HFF-Myc (cell line): ENCODE data around the gene GAK.
"Not testable (repeated sequence)": the region's sequence is repeated elsewhere in the genome, so short reads cannot be mapped to it uniquely, and the experiment has no call there.

ENCODE experiments used
- DNase-seq: peaks from one replicate; pipeline ENCODE4 v3.0.0-alpha.2; 2011; ENCODE audit warnings: low read depth; ENCODE audit errors: extremely low read depth
- H3K4me3 ChIP-seq: replicated peaks from 2 replicates; pipeline ENCODE4 v1.5.1; 2011; ENCODE audit warnings: low read depth, mild to moderate bottlenecking, control low read depth, low read length
- TF ChIP-seq, protein P1 (sequence below): IDR thresholded peaks from 2 replicates; pipeline ENCODE4 v1.5.1; 2012; ENCODE audit warnings: mild to moderate bottlenecking, low read depth, low read length, control low read depth; ENCODE audit errors: missing control alignments

The GAK gene

DNA sequence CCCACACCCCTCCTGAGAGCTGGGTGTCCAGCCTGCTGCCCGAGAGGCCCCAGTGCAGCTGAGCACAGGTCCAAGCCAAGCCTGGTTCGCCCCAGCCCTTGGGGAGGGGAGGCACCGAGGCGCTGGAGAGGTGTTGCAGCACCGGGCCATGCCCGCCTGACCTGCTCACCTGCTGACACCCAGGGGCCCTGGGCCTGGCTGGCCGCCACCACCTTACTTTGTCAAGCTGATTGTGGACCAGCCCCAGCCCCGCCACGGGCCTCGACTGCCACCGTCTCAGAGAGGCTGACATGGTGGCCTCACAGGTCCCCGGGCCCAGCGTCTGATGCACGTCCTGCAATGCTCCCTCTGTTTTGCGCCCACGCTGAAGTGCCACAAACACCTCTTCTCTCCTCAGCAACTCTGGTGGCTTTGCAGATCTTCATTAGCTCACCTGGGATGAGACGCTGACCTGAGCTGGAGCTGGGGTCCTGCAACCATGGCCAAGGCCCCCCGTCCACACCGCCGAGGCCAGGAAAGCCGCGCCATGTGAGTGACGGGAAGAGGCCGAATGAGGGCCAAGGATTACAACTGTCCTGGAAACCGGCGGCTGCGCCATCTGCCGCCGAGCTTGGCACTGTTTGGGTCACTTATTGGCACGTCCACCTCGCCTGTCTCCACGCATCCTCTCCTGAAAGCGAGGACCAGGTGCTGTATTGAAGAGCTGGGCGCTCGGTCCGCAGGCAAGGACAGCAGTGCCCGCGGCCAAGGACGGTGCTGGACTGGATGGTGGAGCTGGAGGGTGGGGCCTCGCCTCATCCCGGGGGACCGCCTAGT, 113.8 kb downstream of the GAK start:
- TF ChIP-seq, protein P1, sequence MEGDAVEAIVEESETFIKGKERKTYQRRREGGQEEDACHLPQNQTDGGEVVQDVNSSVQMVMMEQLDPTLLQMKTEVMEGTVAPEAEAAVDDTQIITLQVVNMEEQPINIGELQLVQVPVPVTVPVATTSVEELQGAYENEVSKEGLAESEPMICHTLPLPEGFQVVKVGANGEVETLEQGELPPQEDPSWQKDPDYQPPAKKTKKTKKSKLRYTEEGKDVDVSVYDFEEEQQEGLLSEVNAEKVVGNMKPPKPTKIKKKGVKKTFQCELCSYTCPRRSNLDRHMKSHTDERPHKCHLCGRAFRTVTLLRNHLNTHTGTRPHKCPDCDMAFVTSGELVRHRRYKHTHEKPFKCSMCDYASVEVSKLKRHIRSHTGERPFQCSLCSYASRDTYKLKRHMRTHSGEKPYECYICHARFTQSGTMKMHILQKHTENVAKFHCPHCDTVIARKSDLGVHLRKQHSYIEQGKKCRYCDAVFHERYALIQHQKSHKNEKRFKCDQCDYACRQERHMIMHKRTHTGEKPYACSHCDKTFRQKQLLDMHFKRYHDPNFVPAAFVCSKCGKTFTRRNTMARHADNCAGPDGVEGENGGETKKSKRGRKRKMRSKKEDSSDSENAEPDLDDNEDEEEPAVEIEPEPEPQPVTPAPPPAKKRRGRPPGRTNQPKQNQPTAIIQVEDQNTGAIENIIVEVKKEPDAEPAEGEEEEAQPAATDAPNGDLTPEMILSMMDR, result no peak
- DNase-seq, result no peak
- H3K4me3 ChIP-seq, result no peak overlapping the region

DNA sequence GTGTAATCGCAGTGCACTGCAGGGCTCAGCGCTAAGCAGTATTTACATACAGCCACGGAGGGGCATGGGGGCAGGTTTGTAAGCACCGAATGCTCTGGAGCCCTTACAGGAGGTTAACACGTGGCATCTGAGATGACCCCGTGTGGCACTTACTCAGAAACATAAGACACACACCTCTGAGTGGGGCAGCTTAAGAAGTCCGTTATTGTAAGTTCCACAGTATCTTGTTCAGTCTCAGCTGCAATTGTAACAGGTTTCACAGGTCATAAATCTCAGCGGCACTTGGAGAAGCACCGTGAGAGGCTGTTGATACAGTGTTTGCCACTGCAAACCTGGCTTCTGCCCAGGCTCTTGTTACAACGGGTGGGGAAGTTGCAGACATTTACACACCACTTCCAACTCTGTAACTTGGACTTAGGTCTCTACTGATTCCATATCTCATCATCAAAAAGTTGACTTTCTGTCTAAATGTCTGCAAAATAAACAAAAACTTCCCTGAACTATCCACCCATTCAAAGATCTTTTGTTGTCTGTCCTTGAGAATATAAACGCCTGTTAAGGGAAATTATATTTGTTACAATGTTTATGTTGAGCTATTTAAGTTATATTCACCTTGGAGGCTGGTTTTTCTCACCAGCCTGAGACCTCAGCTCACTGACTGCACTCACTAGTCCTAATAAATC, 116.5 kb downstream of the GAK start:
- TF ChIP-seq, protein P1, result no peak
- H3K4me3 ChIP-seq, result no peak overlapping the region
- no peak for DNase-seq

DNA sequence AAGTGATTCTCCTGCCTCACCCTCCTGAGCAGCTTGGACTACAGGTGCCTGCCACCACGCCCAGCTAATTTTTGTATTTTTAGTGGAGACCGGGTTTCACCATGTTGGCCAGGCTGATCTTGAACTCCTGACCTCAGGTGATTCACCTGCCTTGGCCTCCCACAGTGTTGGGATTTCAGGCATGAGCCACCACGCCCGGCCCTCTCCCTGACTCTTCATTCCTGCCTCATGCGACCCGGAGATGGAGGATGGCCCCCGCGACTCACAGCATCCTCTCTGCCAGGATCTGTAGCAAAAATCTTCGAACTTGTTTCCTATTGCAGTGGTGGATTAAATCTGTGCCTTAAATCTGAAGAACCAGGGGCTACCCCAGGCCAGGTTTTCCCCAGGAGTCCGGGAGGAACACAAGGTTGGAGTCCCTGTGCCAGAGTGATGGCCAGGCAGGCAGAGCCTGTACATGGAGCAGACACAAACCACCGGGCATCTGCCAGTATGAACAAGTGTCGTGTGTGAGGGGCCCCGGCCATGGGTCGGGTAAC, 117.7 kb downstream of the GAK start:
- no peak overlapping the region for H3K4me3 ChIP-seq
- TF ChIP-seq, protein P1, result no peak
- no peak for DNase-seq

DNA sequence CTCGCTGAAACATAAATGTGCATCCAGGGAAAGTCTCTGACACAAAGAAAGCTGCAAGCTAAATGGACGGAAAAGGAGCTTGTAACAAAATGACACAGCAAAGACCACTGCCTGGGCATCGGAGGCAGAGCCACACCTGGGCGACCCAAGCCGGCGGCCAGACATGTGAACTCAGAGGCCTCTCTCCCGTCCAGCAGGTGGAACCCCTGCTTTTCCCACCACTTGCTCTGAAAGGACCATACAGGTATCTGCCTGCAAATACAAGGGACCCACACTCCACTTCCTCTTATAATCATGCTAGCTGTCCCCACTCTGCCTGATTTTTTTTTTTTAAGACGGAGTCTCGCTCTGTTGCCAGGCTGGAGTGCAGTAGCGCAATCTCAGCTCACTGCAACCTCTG, 118.2 kb downstream of the GAK start:
- DNase-seq, result no peak
- H3K4me3 ChIP-seq, result no peak overlapping the region
- TF ChIP-seq, protein P1, result no peak

DNA sequence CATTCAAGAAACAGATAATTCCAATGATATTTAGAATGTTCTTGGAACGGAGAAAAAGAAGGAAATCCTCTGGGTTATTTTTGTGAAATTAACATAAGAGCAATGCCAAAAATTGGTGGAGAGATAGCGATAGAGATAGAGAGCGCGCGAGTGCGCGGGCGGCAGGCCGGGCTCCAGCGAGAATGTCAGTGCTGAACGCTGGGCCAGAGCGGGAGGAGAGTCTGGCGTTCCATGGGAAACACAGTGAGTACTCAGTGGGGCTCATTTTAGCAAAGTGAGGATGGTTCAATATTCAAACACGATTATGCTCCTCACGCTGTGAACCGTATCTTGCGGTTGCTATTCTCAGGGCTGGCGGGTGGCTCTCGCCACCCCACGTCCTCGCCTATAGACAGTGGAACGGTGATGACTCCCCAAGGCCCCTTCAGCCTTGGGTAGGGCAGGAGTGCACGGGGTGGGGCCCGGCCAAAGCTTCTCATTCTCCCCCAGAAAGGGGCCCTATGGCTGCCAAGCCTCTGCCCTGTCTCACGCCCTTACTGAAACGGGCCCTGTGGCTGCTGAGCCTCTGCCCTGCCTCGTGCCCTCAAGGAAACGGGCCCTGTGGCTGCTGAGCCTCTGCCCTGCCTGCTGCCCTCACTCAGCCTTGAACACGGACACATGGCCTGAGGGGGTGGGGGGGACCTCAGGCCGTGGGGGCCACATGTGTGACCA, 123.1 kb downstream of the GAK start:
- no peak for DNase-seq
- TF ChIP-seq, protein P1, result no peak
- no peak overlapping the region for H3K4me3 ChIP-seq

DNA sequence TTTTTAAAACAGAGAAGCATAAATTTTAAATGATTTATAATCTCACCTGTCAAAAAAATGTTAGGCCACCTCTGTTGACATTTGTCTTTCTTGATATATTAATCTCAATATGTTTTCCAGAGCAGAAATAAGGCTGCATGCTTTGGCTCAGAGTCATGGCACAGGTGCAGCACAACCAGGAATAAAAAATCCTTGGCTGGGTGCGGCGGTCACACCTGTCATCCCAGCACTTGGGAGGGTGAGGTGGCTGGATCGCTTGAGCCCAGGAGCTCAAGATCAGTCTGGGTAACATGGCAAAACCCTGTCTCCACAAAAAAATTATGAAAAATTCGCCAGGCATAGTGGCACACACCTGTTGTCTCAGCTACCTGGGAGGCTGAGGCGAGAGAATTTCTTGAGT, 124.3 kb downstream of the GAK start:
- H3K4me3 ChIP-seq, result no peak overlapping the region
- DNase-seq, result no peak
- TF ChIP-seq, protein P1, result no peak

DNA sequence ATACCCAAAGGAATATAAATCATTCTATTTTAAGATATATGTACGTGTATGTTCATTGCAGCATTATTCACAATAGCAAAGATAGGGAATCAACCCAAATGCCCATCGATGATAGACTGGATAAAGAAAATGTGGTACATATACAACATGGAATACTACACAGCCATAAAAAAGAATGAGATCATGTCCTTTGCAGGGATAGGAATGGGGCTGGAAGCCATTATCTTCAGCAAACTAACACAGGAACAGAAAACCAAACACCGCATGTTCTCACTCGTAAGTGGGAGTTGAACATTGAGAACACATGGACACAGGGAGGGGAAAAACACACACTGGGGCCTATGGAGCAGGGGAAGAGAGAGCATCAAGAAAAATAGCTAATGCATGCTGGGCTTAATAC, 125.1 kb downstream of the GAK start:
- not testable (repeated sequence) for DNase-seq, H3K4me3 ChIP-seq
